ENCODE results near the gene PDS5B.

The PDS5B gene, protein sequence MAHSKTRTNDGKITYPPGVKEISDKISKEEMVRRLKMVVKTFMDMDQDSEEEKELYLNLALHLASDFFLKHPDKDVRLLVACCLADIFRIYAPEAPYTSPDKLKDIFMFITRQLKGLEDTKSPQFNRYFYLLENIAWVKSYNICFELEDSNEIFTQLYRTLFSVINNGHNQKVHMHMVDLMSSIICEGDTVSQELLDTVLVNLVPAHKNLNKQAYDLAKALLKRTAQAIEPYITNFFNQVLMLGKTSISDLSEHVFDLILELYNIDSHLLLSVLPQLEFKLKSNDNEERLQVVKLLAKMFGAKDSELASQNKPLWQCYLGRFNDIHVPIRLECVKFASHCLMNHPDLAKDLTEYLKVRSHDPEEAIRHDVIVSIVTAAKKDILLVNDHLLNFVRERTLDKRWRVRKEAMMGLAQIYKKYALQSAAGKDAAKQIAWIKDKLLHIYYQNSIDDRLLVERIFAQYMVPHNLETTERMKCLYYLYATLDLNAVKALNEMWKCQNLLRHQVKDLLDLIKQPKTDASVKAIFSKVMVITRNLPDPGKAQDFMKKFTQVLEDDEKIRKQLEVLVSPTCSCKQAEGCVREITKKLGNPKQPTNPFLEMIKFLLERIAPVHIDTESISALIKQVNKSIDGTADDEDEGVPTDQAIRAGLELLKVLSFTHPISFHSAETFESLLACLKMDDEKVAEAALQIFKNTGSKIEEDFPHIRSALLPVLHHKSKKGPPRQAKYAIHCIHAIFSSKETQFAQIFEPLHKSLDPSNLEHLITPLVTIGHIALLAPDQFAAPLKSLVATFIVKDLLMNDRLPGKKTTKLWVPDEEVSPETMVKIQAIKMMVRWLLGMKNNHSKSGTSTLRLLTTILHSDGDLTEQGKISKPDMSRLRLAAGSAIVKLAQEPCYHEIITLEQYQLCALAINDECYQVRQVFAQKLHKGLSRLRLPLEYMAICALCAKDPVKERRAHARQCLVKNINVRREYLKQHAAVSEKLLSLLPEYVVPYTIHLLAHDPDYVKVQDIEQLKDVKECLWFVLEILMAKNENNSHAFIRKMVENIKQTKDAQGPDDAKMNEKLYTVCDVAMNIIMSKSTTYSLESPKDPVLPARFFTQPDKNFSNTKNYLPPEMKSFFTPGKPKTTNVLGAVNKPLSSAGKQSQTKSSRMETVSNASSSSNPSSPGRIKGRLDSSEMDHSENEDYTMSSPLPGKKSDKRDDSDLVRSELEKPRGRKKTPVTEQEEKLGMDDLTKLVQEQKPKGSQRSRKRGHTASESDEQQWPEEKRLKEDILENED (N-terminal part only)

GRCh38 chr13:32586080-32586900, at the start of gene PDS5B:
PDS5B (plus strand) TSS chr13:32586452; CDS start chr13:32648773, 62,321 bp downstream.
- peak within 1 kb of the TSS; percentile 92 for H3K27ac ChIP-seq
- no peak for TF ChIP-seq ZFX (IDR thresholded peaks at IDR 0.05; ENCODE audit: borderline replicate concordance)
- TF ChIP-seq, protein P1, sequence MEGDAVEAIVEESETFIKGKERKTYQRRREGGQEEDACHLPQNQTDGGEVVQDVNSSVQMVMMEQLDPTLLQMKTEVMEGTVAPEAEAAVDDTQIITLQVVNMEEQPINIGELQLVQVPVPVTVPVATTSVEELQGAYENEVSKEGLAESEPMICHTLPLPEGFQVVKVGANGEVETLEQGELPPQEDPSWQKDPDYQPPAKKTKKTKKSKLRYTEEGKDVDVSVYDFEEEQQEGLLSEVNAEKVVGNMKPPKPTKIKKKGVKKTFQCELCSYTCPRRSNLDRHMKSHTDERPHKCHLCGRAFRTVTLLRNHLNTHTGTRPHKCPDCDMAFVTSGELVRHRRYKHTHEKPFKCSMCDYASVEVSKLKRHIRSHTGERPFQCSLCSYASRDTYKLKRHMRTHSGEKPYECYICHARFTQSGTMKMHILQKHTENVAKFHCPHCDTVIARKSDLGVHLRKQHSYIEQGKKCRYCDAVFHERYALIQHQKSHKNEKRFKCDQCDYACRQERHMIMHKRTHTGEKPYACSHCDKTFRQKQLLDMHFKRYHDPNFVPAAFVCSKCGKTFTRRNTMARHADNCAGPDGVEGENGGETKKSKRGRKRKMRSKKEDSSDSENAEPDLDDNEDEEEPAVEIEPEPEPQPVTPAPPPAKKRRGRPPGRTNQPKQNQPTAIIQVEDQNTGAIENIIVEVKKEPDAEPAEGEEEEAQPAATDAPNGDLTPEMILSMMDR (IDR thresholded peaks at IDR 0.05): peak; percentile 96

DNA sequence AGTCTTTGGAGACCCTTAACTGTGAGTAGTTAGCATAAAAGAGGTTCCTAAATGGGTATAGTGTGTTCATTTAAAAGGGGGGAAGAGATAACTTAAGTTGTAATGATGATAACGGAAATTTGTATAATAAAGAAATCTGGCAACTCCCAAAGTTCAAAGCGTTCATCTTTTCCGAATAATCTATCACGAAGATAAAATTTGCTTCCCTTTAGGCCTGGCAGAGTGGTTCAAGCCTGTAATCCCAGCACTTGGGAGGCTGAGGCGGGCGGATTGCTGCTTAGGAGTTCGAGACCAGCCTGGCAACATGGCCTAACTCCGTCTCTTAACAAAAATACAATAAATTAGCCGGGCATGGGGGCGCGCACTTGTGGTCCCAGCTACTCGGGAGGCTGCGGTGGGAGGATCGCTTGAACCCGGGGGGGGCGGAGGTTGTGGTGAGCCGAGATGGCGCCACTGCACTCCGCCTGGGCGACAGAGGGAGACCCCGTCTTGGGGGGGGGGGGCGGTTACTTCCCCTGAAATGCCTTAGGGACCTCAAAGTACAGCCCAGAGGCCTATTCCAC, 48.6 kb upstream of the PDS5B start:
- peak overlapping the region; percentile 73 for H3K27ac ChIP-seq
- TF ChIP-seq, protein P1 (IDR thresholded peaks at IDR 0.05): no peak
- no peak for TF ChIP-seq ZFX (IDR thresholded peaks at IDR 0.05; ENCODE audit: borderline replicate concordance)

DNA sequence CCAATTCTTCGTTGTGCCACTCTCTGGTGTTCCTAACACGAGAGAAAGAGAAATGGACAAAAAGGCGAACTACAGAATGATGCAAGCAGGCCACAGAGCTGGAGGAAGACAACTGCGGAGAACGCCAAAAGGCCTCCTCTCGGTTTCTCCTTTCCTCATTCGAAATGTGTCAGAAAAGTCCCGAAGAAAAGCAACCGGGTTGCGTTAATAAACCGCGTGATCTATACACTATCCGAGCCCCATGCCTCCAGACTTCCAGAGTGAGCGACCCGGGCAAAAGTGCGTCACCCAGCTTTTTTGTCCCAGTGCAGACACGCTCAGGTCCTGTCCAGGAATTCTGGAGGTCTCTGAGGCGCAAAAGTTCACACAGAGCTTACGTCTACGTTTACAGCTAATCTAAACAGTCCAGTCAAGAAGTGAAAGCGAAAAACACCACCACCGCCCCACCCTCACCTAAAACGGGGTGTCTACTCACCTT, 48.1 kb upstream of the PDS5B start:
- peak overlapping the region; percentile 73 for H3K27ac ChIP-seq
- no peak for TF ChIP-seq ZFX (IDR thresholded peaks at IDR 0.05; ENCODE audit: borderline replicate concordance)
- TF ChIP-seq, protein P1 (IDR thresholded peaks at IDR 0.05): no peak

DNA sequence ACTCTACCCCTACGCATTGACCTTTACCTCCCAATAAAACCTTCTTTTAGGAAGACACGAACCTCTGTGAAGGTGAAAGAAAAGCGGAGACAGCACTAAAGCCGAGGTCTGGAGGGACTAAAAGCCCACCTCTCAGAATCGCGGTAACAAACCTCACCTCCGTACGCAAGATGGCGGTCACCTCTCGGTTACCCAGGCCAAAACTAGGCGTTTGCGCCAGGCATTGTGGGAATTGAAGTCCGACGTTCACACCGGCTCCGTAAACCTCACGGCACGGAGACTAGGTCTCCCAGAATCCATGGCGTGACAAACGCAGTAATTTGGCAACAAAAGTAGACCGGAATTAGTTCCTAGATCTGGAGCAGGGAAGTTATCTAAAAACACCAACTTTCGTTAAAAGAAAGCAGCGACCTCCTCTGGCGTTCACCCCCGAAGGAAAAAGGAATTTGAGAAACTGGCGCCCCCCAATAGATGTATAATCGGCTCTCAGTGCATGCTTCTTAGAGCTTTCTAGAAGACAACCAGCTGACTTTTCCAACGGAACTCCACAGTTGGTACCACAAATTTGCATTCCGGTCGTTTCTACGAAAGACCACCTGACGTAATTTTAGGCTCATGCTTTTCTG, 47.5 kb upstream of the PDS5B start, which contains the start of gene N4BP2L2:
Gene N4BP2L2 (minus strand): TSS at position 175 of the 626 bp plus-strand sequence. CDS start 1,768 bp downstream, outside the sequence.
- TF ChIP-seq, protein P1 (IDR thresholded peaks at IDR 0.05): peak; percentile 16; the same call in 1 of the 2 replicates
- no peak for TF ChIP-seq ZFX (IDR thresholded peaks at IDR 0.05; ENCODE audit: borderline replicate concordance)
- H3K27ac ChIP-seq: peak within 1 kb of the TSS; percentile 73

- TF ChIP-seq ZFX (IDR thresholded peaks at IDR 0.05; ENCODE audit: borderline replicate concordance): no peak
- TF ChIP-seq, protein P1 (IDR thresholded peaks at IDR 0.05): no peak
These were observed 44.0 kb upstream of the PDS5B start for GRCh38 chr13:32542221-32542620.

More at GRCh38 chr13:32542221-32542620, 44.0 kb upstream of the PDS5B start:
- no peak overlapping the region for H3K27ac ChIP-seq

Data from 22Rv1 (cell line).